Measurements from ENCODE around the gene CASP10.

Gene CASP10

DNA sequence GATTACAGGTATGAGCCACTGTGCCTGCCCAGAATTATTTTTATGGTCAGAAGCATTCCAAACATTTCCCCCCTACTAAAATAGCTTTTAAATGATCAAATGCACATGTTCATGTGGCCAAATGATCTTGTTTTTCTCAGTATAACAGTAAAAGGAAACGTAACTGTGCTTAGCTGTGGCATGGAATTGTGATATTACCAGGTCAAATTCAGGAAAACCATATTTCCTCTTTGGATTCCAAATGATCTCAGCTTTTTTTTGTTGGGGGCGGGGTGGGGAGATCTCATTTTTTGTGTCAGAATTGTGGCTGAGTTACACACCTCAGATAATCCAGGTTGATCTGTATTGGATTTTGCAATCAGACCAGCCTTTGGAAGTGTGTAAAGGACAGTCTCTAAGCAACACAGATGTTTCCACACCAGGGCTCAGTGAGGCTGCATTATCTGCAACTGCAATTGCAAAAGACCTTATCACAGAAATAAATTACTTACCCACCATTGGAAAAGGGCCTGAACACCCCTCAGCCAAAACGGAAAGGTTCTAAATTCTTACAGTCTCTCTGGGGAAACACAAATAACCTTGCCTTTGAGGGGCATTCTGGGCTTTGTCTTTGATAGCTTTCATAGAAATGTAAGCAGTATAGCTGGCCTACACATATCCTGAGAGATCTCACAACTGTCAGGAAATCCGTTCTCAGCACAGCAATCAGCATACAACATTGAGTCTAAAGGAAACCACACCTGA lies 8.4 kb downstream of the CASP10 start:
- no peak overlapping the region for H2AFZ ChIP-seq (ENCODE audit: low read depth, low read length)
- H3K9me3 ChIP-seq (ENCODE audit: insufficient read depth, low read length, severe bottlenecking) = no peaks in the 10 kb centered on the region
- no peak overlapping the region for H3K27ac ChIP-seq (ENCODE audit: low read length)
- H3K27me3 ChIP-seq (ENCODE audit: insufficient read depth, low read length, poor library complexity) = no peaks in the 10 kb centered on the region
- no peak overlapping the region for H3K4me2 ChIP-seq (ENCODE audit: insufficient read depth, low read length)
- 0 out of 2 replicates have a peak overlapping the region, but pooled peaks have one; percentile 13 for H3K9ac ChIP-seq (ENCODE audit: low read depth, low read length)
- H3K79me2 ChIP-seq (ENCODE audit: insufficient read depth, low read length) = no peaks in the 10 kb centered on the region
- TF ChIP-seq CTCF (IDR thresholded peaks at IDR 0.05; ENCODE audit: borderline replicate concordance, extremely low read depth, low read length, poor library complexity, severe bottlenecking) (no peak), EZH2 (IDR thresholded peaks at IDR 0.05; ENCODE audit: borderline replicate concordance, low read depth, low read length, severe bottlenecking) (no peak)
- no peak overlapping the region for H3K4me3 ChIP-seq (ENCODE audit: low read depth in 1 of 2, low read length in 2 of 2)
- ATAC-seq (ENCODE audit: insufficient read depth, low read depth) (peak; percentile 91), DNase-seq (no peak)
- H3K4me1 ChIP-seq (ENCODE audit: insufficient read depth, low read length) = no peaks in the 10 kb centered on the region; the same call in 1 of the 2 replicates
- peaks cover 36% of the 10 kb centered on the region for H3K36me3 ChIP-seq (ENCODE audit: insufficient read depth, low read length)
- H4K20me1 ChIP-seq (ENCODE audit: insufficient read depth, low read length) = no peaks in the 10 kb centered on the region

GRCh38 chr2:201194097-201194496 lies 11.2 kb downstream of the CASP10 start:
- ATAC-seq (ENCODE audit: insufficient read depth, low read depth) = 0 out of 3 replicates have a peak, but pooled peaks have one; percentile 42
- no peak overlapping the region for H2AFZ ChIP-seq (ENCODE audit: low read depth, low read length)
- H3K36me3 ChIP-seq (ENCODE audit: insufficient read depth, low read length) = peaks cover 32% of the 10 kb centered on the region
- no peak for DNase-seq
- no peaks in the 10 kb centered on the region for H3K9me3 ChIP-seq (ENCODE audit: insufficient read depth, low read length, severe bottlenecking)
- no peak overlapping the region for H3K9ac ChIP-seq (ENCODE audit: low read depth, low read length)
- H3K4me1 ChIP-seq (ENCODE audit: insufficient read depth, low read length) = no peaks in the 10 kb centered on the region; the same call in 1 of the 2 replicates
- no peak overlapping the region for H3K4me3 ChIP-seq (ENCODE audit: low read depth in 1 of 2, low read length in 2 of 2)
- H4K20me1 ChIP-seq (ENCODE audit: insufficient read depth, low read length) = no peaks in the 10 kb centered on the region
- 0 out of 2 replicates have a peak overlapping the region, but pooled peaks have one; percentile 28 for H3K27ac ChIP-seq (ENCODE audit: low read length)
- no peak overlapping the region for H3K4me2 ChIP-seq (ENCODE audit: insufficient read depth, low read length)
- H3K27me3 ChIP-seq (ENCODE audit: insufficient read depth, low read length, poor library complexity) = no peaks in the 10 kb centered on the region
- no peak for TF ChIP-seq EZH2 (IDR thresholded peaks at IDR 0.05; ENCODE audit: borderline replicate concordance, low read depth, low read length, severe bottlenecking)
- TF ChIP-seq CTCF (IDR thresholded peaks at IDR 0.05; ENCODE audit: borderline replicate concordance, extremely low read depth, low read length, poor library complexity, severe bottlenecking) = no peak
- H3K79me2 ChIP-seq (ENCODE audit: insufficient read depth, low read length) = no peaks in the 10 kb centered on the region

- Histone ChIP-seq H3K9me3 (ENCODE audit: insufficient read depth, low read length, severe bottlenecking) (no peaks in the 10 kb centered on the region), H3K4me2 (ENCODE audit: insufficient read depth, low read length) (no peak overlapping the region), H2AFZ (ENCODE audit: low read depth, low read length) (no peak overlapping the region), H3K27me3 (ENCODE audit: insufficient read depth, low read length, poor library complexity) (no peaks in the 10 kb centered on the region), H4K20me1 (ENCODE audit: insufficient read depth, low read length) (no peaks in the 10 kb centered on the region), H3K9ac (ENCODE audit: low read depth, low read length) (no peak overlapping the region), H3K36me3 (ENCODE audit: insufficient read depth, low read length) (peaks cover 27% of the 10 kb centered on the region), H3K4me1 (ENCODE audit: insufficient read depth, low read length) (no peaks in the 10 kb centered on the region; the same call in 1 of the 2 replicates), H3K27ac (ENCODE audit: low read length) (no peak overlapping the region), H3K4me3 (ENCODE audit: low read depth in 1 of 2, low read length in 2 of 2) (no peak overlapping the region), H3K79me2 (ENCODE audit: insufficient read depth, low read length) (no peaks in the 10 kb centered on the region)
- DNase-seq (no peak), ATAC-seq (ENCODE audit: insufficient read depth, low read depth) (no peak)
- no peak for TF ChIP-seq EZH2 (IDR thresholded peaks at IDR 0.05; ENCODE audit: borderline replicate concordance, low read depth, low read length, severe bottlenecking)
- no peak for TF ChIP-seq CTCF (IDR thresholded peaks at IDR 0.05; ENCODE audit: borderline replicate concordance, extremely low read depth, low read length, poor library complexity, severe bottlenecking)
Observed at GRCh38 chr2:201195331-201195730, 12.4 kb downstream of the CASP10 start.
